ENCODE results near the gene CRCP.
"Not testable (repeated sequence)": the region's sequence is repeated elsewhere in the genome, so short reads cannot be mapped to it uniquely, and the experiment has no call there.

Gene CRCP

GRCh38 chr7:66114743-66115649 lies at the start of gene CRCP:
Gene CRCP (plus strand): TSS chr7:66114847. CDS start chr7:66114963, 116 bp downstream.
- DNase-seq: peak; percentile 75 to 79

- DNase-seq: no peak
These were observed 44.9 kb upstream of the CRCP start for GRCh38 chr7:66069732-66070131.

- no peak for DNase-seq
These were observed 44.4 kb upstream of the CRCP start for GRCh38 chr7:66070222-66070621.

- DNase-seq: not testable (repeated sequence)
These were observed 42.4 kb upstream of the CRCP start for GRCh38 chr7:66072208-66072607.

GRCh38 chr7:66075590-66076461 lies 38.8 kb upstream of the CRCP start, which contains the start of gene ASL:
Gene ASL (plus strand): TSS chr7:66075819. CDS start chr7:66076082, 263 bp downstream.
- DNase-seq: peak; percentile 87

- no peak for DNase-seq
These were observed 38.0 kb upstream of the CRCP start for GRCh38 chr7:66076462-66077329.

GRCh38 chr7:66078067-66078466 lies 36.6 kb upstream of the CRCP start:
- no peak for DNase-seq

- DNase-seq: no peak
These were observed 32.6 kb upstream of the CRCP start for GRCh38 chr7:66082083-66082482.

- DNase-seq: no peak
These were observed 31.7 kb upstream of the CRCP start for GRCh38 chr7:66082886-66083415.

- DNase-seq: no peak
These were observed 31.0 kb upstream of the CRCP start for GRCh38 chr7:66083677-66084076.

GRCh38 chr7:66088861-66089838 lies 25.5 kb upstream of the CRCP start:
- no peak for DNase-seq

GRCh38 chr7:66092654-66093053 lies 22.0 kb upstream of the CRCP start:
- DNase-seq: no peak

GRCh38 chr7:66095010-66095409 lies 19.6 kb upstream of the CRCP start:
- DNase-seq: no peak

GRCh38 chr7:66099232-66099550 lies 15.5 kb upstream of the CRCP start:
- no peak for DNase-seq

GRCh38 chr7:66099551-66100407 lies 14.9 kb upstream of the CRCP start:
- DNase-seq: peak in 1 of 2 donors; percentile 19

- DNase-seq: no peak
These were observed 14.1 kb upstream of the CRCP start for GRCh38 chr7:66100408-66101050.

- not testable (repeated sequence) for DNase-seq
These were observed 12.5 kb upstream of the CRCP start for GRCh38 chr7:66102168-66102567.

- not testable (repeated sequence) for DNase-seq
These were observed 10.7 kb upstream of the CRCP start for GRCh38 chr7:66103994-66104393.

GRCh38 chr7:66105263-66105748 lies 9.3 kb upstream of the CRCP start:
- no peak for DNase-seq
